UCSD-AML1 (cell line): ENCODE data around the gene SCLY.
A peak's percentile ranks its signal among the peaks of the same experiment; 100 is the strongest.
"Not testable (repeated sequence)": the region's sequence is repeated elsewhere in the genome, so short reads cannot be mapped to it uniquely, and the experiment has no call there.

ENCODE experiments used
- DNase-seq: peaks from one replicate; lab custom pipeline; 2025; ENCODE audit not compliant: unreplicated experiment; lab: John Stamatoyannopoulos, UW

SCLY gene

GRCh38 chr2:238107525-238108422 is 47.0 kb downstream of the SCLY start:
- no peak for DNase-seq

DNA sequence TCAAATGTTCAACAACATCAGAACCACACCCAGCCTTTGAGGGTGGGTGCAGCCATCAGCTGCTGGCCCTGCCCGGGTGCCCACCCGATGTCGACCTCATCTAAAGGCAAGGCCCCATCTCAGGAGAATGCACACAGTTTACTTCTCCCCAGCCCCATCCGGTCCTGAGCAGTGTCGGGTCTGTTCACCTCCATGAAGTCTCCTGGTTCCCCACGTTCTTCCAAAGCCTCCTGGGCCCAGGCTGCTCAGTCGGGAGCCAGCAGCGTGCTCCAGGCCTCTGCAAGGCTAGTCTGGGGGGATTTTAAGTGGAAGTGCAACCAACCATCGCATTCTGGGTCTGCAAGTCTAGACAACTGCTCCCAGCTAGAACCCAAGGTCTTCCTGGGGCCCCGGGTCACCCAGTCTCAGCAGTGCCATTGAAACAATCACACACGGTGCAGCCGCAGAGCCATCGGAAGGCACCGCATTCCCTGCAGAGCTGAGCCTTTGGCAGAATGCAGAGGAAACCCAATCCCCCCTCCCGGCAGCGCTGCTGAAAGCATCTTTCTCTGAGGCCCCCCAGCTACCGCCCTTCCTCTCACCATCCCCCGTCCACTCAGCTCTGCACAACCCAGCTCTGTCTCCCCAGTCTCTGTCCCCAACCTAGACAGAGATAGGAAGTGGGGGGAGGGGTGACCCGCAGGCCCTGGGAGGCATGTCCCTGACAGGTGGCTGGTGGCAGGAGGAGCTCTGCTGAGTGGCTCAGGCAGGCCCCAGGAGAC is 47.8 kb downstream of the SCLY start:
- DNase-seq = peak; percentile 54

GRCh38 chr2:238113611-238114010 is 52.8 kb downstream of the SCLY start:
- no peak for DNase-seq

DNA sequence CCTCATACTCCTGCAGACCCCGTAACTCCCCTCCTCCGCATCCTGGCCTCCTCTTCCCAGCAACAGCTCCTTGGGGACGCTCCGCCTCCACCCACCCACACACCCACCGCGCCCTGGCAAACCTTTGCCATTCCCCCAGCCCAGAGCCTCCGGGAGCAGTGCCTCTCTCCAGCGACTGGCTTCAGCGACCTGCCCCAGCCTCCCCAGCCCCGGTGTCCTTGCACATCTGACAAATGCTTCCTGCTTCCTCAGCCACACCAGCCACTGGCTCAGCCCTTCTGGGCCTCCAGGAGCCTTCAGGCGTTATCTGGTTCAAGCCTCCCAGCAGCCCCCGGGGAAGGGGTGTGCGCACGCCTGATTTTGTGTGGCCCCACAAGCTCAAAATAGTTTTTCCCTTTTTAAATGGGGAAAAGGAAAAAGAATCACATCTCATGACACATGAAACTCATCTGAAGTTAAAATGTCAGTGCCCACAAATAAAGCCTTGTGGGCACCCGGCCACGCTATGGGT is 53.6 kb downstream of the SCLY start:
- peak; percentile 66 for DNase-seq

GRCh38 chr2:238114851-238115660 is 54.3 kb downstream of the SCLY start:
- DNase-seq = no peak

DNA sequence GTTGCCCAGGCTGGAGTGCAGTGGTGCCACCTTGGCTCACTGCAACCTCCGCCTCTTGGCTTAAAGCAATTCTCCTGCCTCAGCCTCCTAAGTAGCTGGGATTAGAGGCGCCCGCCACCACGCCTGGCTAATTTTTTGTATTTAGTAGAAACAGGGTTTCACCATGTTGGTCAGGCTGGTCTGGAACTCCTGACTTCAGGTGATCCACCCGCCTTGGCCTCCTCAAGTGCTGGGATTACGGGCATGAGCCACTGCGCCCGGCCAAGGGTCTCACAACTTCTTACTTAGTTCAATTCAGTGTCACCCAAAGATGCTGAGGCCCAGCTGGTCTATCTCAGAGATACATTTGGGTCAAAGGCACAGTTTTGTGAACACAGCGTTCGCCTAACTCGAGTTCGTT is 54.9 kb downstream of the SCLY start:
- not testable (repeated sequence) for DNase-seq

- DNase-seq = no peak
Observed at GRCh38 chr2:238116298-238117198, 55.7 kb downstream of the SCLY start.

GRCh38 chr2:238117199-238118154 is 56.7 kb downstream of the SCLY start:
- DNase-seq = no peak

DNA sequence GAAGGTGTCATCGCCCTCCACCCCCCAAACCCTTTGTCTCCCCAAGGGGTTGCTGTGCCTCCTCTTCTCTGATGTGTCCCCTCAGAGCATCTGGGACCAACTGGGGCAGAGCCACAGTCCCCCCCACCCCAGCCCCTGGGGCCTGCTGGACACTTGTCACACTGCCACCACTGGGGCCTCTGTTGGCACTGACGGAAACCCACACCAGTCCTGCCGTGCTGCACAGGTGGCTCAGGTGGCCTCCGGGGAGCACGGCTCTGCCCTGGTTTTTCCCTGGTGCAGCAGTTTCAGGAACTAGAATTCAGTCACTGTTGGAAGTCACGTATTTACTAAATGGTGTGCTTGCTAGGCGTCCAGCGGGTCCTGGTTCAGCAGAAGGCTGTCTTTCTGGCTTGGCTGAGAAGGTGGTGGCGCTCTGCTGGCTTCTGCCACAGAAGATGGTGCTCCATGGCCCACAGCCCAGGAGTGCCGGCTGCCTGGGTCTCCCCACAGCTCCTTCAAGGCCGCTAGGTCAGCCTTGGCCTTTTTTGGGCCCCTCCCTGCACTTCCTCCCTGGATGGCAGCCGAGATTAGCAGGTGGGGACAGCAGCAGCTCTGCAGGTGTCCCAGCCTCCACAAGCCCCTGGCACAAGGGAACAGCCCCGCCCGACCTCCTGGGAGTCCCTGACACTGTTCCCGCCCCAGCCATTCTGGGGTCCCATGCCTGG is 59.1 kb downstream of the SCLY start:
- DNase-seq = no peak

GRCh38 chr2:238120463-238121298 is 59.9 kb downstream of the SCLY start:
- DNase-seq = no peak

- no peak for DNase-seq
Observed at GRCh38 chr2:238121511-238122286, 60.9 kb downstream of the SCLY start.

- no peak for DNase-seq
Observed at GRCh38 chr2:238122287-238123217, 61.8 kb downstream of the SCLY start.

DNA sequence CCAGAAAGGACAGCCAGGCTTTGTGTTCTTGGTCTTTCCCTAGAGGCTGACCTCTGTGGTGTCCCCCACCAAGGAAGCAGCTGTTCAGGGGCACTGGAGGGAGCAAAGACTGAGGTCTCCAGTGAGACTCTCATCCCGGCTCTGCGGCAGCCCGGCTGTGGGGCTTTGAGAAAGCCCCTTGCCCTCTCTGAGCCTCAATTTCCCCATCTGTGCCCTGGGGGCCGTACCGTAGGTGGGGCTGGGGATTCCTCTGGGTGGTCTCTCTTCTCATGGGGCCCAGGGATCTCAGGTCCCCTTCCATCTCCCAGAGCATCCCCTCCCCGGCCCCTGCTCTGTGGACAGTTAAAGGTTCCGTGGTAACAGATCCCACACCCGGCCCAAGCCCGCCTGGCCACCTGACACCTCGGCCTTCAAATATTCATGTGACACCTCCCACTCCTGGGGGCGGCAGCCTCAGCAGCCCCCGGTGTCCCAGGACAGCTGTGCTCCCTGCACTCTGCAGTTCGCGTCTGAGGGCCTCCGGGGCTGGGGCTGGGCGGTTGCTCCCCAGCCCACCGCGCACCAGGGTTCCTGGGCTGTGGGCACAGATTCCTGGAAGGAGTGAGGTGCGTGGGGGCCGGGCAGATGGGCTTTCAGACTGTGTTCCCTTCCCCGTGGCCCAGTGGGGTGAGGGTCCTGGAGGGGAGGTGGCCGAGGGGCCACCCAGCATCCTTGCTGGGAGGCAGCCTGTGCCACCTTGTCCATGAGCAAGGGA is 62.6 kb downstream of the SCLY start:
- DNase-seq = no peak

DNA sequence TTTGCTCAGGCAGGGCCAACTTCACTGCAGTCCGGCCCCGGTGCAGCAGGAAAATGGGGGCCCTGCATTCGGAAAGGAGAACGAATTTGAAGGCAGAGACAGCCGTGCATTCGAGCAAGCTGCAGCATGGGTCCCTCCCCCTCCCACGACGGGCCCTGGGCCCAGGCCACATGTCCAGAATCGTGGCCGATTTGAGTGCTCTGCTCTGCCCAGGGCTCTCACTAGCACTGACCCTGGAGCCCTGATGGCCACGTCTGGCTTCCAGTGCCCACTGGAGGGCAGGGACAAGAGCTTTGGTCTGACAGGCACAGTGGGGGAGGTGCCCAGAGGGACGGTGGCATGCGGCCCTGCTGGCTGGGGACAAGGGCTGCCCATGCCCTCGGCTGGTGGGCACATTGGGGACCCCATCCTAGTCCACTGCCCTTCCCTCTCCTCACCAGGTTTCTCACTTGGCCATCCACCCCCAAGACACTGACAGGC is 63.2 kb downstream of the SCLY start:
- DNase-seq = no peak
